ENCODE results near the gene ISG20. TPM values are rescaled to one million over a fixed set of nuclear protein-coding genes. Genes with fewer than 3 reads are reported as not detected.
A peak's percentile ranks its signal among the peaks of the same experiment; 100 is the strongest.

ISG20 gene
- total and polyA plus RNA-seq, 5 donors from 2014 or later = 257 to 832 (median 763) TPM

GRCh38 chr15:88651971-88652370, 13.2 kb downstream of the ISG20 start:
- H3K4me3 Mint-ChIP-seq = peak overlapping the region in 2 of 4 donors; percentile 56 to 66
- H3K9me3 ChIP-seq (ENCODE audit: control insufficient read depth in 2 of 2, low read length in 2 of 2) = no peaks in the 10 kb centered on the region
- peaks cover 85% of the 10 kb centered on the region for H3K4me1 ChIP-seq (ENCODE audit: control insufficient read depth, insufficient read depth, low read length, poor library complexity, severe bottlenecking)
- peak overlapping the region; percentile 77 to 97 (median 90) for H3K27ac Mint-ChIP-seq
- peaks cover 48% of the 10 kb centered on the region for H3K36me3 ChIP-seq (ENCODE audit: control insufficient read depth, insufficient read depth, low read length)
- no peak for ATAC-seq (ENCODE audit: low read depth in 2 of 2)
- H3K4me3 ChIP-seq (ENCODE audit: low read depth, low read length) = no peak overlapping the region
- no peaks in the 10 kb centered on the region for H3K27me3 ChIP-seq (ENCODE audit: control insufficient read depth, insufficient read depth, low read length)
- peaks cover 20 to 91% (median 60%) of the 10 kb centered on the region in 4 donors for H3K4me1 Mint-ChIP-seq
- H3K27me3 Mint-ChIP-seq = no peaks in the 10 kb centered on the region
- H3K36me3 Mint-ChIP-seq = peaks cover 35% of the 10 kb centered on the region
- H3K9me3 Mint-ChIP-seq = no peaks in the 10 kb centered on the region
- H3K27ac ChIP-seq (ENCODE audit: insufficient read depth, low read length, poor library complexity, severe bottlenecking) = peak overlapping the region; percentile 44
- no peak for DNase-seq

GRCh38 chr15:88652456-88653199, 13.8 kb downstream of the ISG20 start:
- peak overlapping the region; percentile 84 to 92 (median 89) for H3K27ac Mint-ChIP-seq
- H3K36me3 ChIP-seq (ENCODE audit: control insufficient read depth, insufficient read depth, low read length) = peaks cover 47% of the 10 kb centered on the region
- H3K4me3 Mint-ChIP-seq = peak overlapping the region in 2 of 4 donors; percentile 38 to 59

GRCh38 chr15:88653200-88654064, 14.6 kb downstream of the ISG20 start:
- Mint-ChIP-seq H3K27me3 (no peaks in the 10 kb centered on the region), H3K4me1 (peaks cover 9 to 90% (median 54%) of the 10 kb centered on the region in 4 donors), H3K9me3 (no peaks in the 10 kb centered on the region), H3K4me3 (peak overlapping the region in 1 of 4 donors; percentile 46), H3K27ac (peak overlapping the region; percentile 84 to 92 (median 89)), H3K36me3 (peaks cover 27% of the 10 kb centered on the region)
- Histone ChIP-seq H3K27ac (ENCODE audit: insufficient read depth, low read length, poor library complexity, severe bottlenecking) (peak overlapping the region; percentile 25), H3K9me3 (ENCODE audit: control insufficient read depth in 2 of 2, low read length in 2 of 2) (no peaks in the 10 kb centered on the region), H3K4me3 (ENCODE audit: low read depth, low read length) (no peak overlapping the region), H3K36me3 (ENCODE audit: control insufficient read depth, insufficient read depth, low read length) (peaks cover 41% of the 10 kb centered on the region), H3K27me3 (ENCODE audit: control insufficient read depth, insufficient read depth, low read length) (no peaks in the 10 kb centered on the region), H3K4me1 (ENCODE audit: control insufficient read depth, insufficient read depth, low read length, poor library complexity, severe bottlenecking) (peaks cover 81% of the 10 kb centered on the region)
- DNase-seq (no peak), ATAC-seq (ENCODE audit: low read depth in 2 of 2) (no peak)

More at GRCh38 chr15:88652456-88653199, 13.8 kb downstream of the ISG20 start:
- no peak overlapping the region for H3K4me3 ChIP-seq (ENCODE audit: low read depth, low read length)
- no peak for ATAC-seq (ENCODE audit: low read depth in 2 of 2)
- H3K9me3 Mint-ChIP-seq = no peaks in the 10 kb centered on the region
- peak overlapping the region; percentile 31 for H3K27ac ChIP-seq (ENCODE audit: insufficient read depth, low read length, poor library complexity, severe bottlenecking)
- H3K36me3 Mint-ChIP-seq = peaks cover 33% of the 10 kb centered on the region
- no peaks in the 10 kb centered on the region for H3K27me3 Mint-ChIP-seq
- H3K9me3 ChIP-seq (ENCODE audit: control insufficient read depth in 2 of 2, low read length in 2 of 2) = no peaks in the 10 kb centered on the region
- peak in 1 of 3 donors; percentile 46 for DNase-seq
- H3K4me1 ChIP-seq (ENCODE audit: control insufficient read depth, insufficient read depth, low read length, poor library complexity, severe bottlenecking) = peaks cover 83% of the 10 kb centered on the region
- H3K27me3 ChIP-seq (ENCODE audit: control insufficient read depth, insufficient read depth, low read length) = no peaks in the 10 kb centered on the region
- H3K4me1 Mint-ChIP-seq = peaks cover 15 to 91% (median 60%) of the 10 kb centered on the region in 4 donors

- no peaks in the 10 kb centered on the region for H3K27me3 ChIP-seq (ENCODE audit: control insufficient read depth, insufficient read depth, low read length)
- no peaks in the 10 kb centered on the region for H3K9me3 ChIP-seq (ENCODE audit: control insufficient read depth in 2 of 2, low read length in 2 of 2)
- H3K4me1 Mint-ChIP-seq = peaks cover 5 to 89% (median 53%) of the 10 kb centered on the region in 4 donors
- H3K4me3 ChIP-seq (ENCODE audit: low read depth, low read length) = no peak overlapping the region
- peaks cover 19% of the 10 kb centered on the region for H3K36me3 Mint-ChIP-seq
- H3K9me3 Mint-ChIP-seq = no peaks in the 10 kb centered on the region
- peak overlapping the region in 1 of 4 donors; percentile 35 for H3K4me3 Mint-ChIP-seq
- peaks cover 39% of the 10 kb centered on the region for H3K36me3 ChIP-seq (ENCODE audit: control insufficient read depth, insufficient read depth, low read length)
- peak overlapping the region in 1 of 3 donors; percentile 84 for H3K27ac Mint-ChIP-seq
- H3K4me1 ChIP-seq (ENCODE audit: control insufficient read depth, insufficient read depth, low read length, poor library complexity, severe bottlenecking) = peaks cover 76% of the 10 kb centered on the region
- H3K27me3 Mint-ChIP-seq = no peaks in the 10 kb centered on the region
- ATAC-seq (ENCODE audit: low read depth in 2 of 2) = no peak
- DNase-seq = no peak
- no peak overlapping the region for H3K27ac ChIP-seq (ENCODE audit: insufficient read depth, low read length, poor library complexity, severe bottlenecking)
Observed at GRCh38 chr15:88654430-88655102, 15.8 kb downstream of the ISG20 start.

- H3K27ac ChIP-seq (ENCODE audit: insufficient read depth, low read length, poor library complexity, severe bottlenecking) = no peak overlapping the region
Observed at GRCh38 chr15:88655103-88655553, 16.3 kb downstream of the ISG20 start.

GRCh38 chr15:88655800-88656488, 17.1 kb downstream of the ISG20 start:
- Histone ChIP-seq H3K4me3 (ENCODE audit: low read depth, low read length) (no peak overlapping the region), H3K27me3 (ENCODE audit: control insufficient read depth, insufficient read depth, low read length) (no peaks in the 10 kb centered on the region), H3K36me3 (ENCODE audit: control insufficient read depth, insufficient read depth, low read length) (peaks cover 32% of the 10 kb centered on the region), H3K9me3 (ENCODE audit: control insufficient read depth in 2 of 2, low read length in 2 of 2) (no peaks in the 10 kb centered on the region), H3K27ac (ENCODE audit: insufficient read depth, low read length, poor library complexity, severe bottlenecking) (peak overlapping the region; percentile 34), H3K4me1 (ENCODE audit: control insufficient read depth, insufficient read depth, low read length, poor library complexity, severe bottlenecking) (peaks cover 62% of the 10 kb centered on the region)
- Mint-ChIP-seq H3K27ac (peak overlapping the region; percentile 76 to 88 (median 83)), H3K4me3 (peak overlapping the region in 3 of 4 donors; percentile 4 to 80 (median 68)), H3K27me3 (no peaks in the 10 kb centered on the region), H3K4me1 (peaks cover 5 to 87% (median 53%) of the 10 kb centered on the region in 4 donors), H3K9me3 (no peaks in the 10 kb centered on the region), H3K36me3 (peaks cover 16% of the 10 kb centered on the region)
- peak in 1 of 2 donors; percentile 20 for ATAC-seq (ENCODE audit: low read depth in 2 of 2)
- peak in 1 of 3 donors; percentile 59 for DNase-seq

More at GRCh38 chr15:88655103-88655553, 16.3 kb downstream of the ISG20 start:
- DNase-seq (no peak), ATAC-seq (ENCODE audit: low read depth in 2 of 2) (no peak)
- H3K9me3 Mint-ChIP-seq = no peaks in the 10 kb centered on the region
- Histone ChIP-seq H3K4me1 (ENCODE audit: control insufficient read depth, insufficient read depth, low read length, poor library complexity, severe bottlenecking) (peaks cover 70% of the 10 kb centered on the region), H3K9me3 (ENCODE audit: control insufficient read depth in 2 of 2, low read length in 2 of 2) (no peaks in the 10 kb centered on the region), H3K36me3 (ENCODE audit: control insufficient read depth, insufficient read depth, low read length) (peaks cover 39% of the 10 kb centered on the region), H3K27me3 (ENCODE audit: control insufficient read depth, insufficient read depth, low read length) (no peaks in the 10 kb centered on the region), H3K4me3 (ENCODE audit: low read depth, low read length) (no peak overlapping the region)
- no peaks in the 10 kb centered on the region for H3K27me3 Mint-ChIP-seq
- peak overlapping the region in 1 of 4 donors; percentile 35 for H3K4me3 Mint-ChIP-seq
- H3K4me1 Mint-ChIP-seq = peaks cover 5 to 87% (median 53%) of the 10 kb centered on the region in 4 donors
- peak overlapping the region in 1 of 3 donors; percentile 83 for H3K27ac Mint-ChIP-seq
- peaks cover 16% of the 10 kb centered on the region for H3K36me3 Mint-ChIP-seq
